Smooth muscle cell (in vitro differentiated cells): ENCODE measurements around the gene BTBD2. TPM values are rescaled to one million over a fixed set of nuclear protein-coding genes. Genes with fewer than 3 reads are reported as not detected.

ENCODE experiments used
- DNase-seq: peaks from one replicate; lab custom pipeline; 2025; ENCODE audit not compliant: unreplicated experiment; lab: John Stamatoyannopoulos, UW
- H2AFZ ChIP-seq: fragments of 200-600 bp; sonication (generic); 2 replicates; pipeline ENCODE4 v1.6.0; 2016; ENCODE audit warnings: antibody characterized with exemption, low read depth, mild to moderate bottlenecking
- H3F3A ChIP-seq: fragments of 200-600 bp; sonication (generic); 2 replicates; pipeline ENCODE4 v1.6.0; 2017; ENCODE audit warnings: antibody characterized with exemption, low read depth
- H3K27ac ChIP-seq: fragments of 200-600 bp; sonication (generic); 2 replicates; pipeline ENCODE4 v1.5.1; 2016; ENCODE audit warnings: low read depth, mild to moderate bottlenecking
- H3K27me3 ChIP-seq: fragments of 200-600 bp; sonication (generic); 2 replicates; pipeline ENCODE4 v1.6.1; 2016; ENCODE audit warnings: low read depth, mild to moderate bottlenecking
- H3K36me3 ChIP-seq: fragments of 200-600 bp; sonication (generic); 2 replicates; pipeline ENCODE4 v1.5.1; 2016; ENCODE audit warnings: low read depth
- H3K4me1 ChIP-seq: fragments of 200-600 bp; sonication (generic); 2 replicates; pipeline ENCODE4 v1.5.1; 2016; ENCODE audit warnings: low read depth
- H3K4me2 ChIP-seq: fragments of 200-600 bp; sonication (generic); 2 replicates; pipeline ENCODE4 v1.6.0; 2016; ENCODE audit warnings: mild to moderate bottlenecking
- H3K4me3 ChIP-seq: fragments of 200-600 bp; sonication (generic); 2 replicates; pipeline ENCODE4 v1.5.1; 2016; ENCODE audit warnings: mild to moderate bottlenecking
- H3K79me2 ChIP-seq: fragments of 200-600 bp; sonication (generic); 2 replicates; pipeline ENCODE4 v1.6.0; 2016; ENCODE audit warnings: low read depth, mild to moderate bottlenecking
- H3K9ac ChIP-seq: fragments of 200-600 bp; sonication (generic); 2 replicates; pipeline ENCODE4 v1.6.0; 2016; ENCODE audit warnings: low read depth
- H3K9me3 ChIP-seq: fragments of 200-600 bp; sonication (generic); replicated peaks from 2 replicates; pipeline ENCODE4 v1.5.1; 2016; ENCODE audit warnings: low read depth
- H4K20me1 ChIP-seq: fragments of 200-600 bp; sonication (generic); 2 replicates; pipeline ENCODE4 v1.6.0; 2016; ENCODE audit warnings: low read depth
- CTCF ChIP-seq: fragments of 200-600 bp; sonication (generic); IDR thresholded peaks from 2 replicates; pipeline ENCODE4 v1.5.1; 2017; ENCODE audit warnings: borderline replicate concordance, mild to moderate bottlenecking, antibody characterized with exemption; ENCODE audit not compliant: insufficient read depth, poor library complexity, severe bottlenecking
- WGBS: methylation state at CpG from one replicate; pipeline ENCODE4 v1.1.7; 2016; ENCODE audit warnings: low lambda C conversion rate; 5-methylcytosine and 5-hydroxymethylcytosine counted together
- polyA plus RNA-seq: library from polyadenylated mRNA; unstranded; fragments of >200 nt; fragmentation: Nextera tagmentation; extraction: Ambion mirVana; gene quantifications from 2 replicates; pipeline ENCODE4 v1.2.1, GENCODE V29; 2016
- total RNA-seq: library from RNA; depleted of rRNA; stranded (reverse); fragments of >200 nt; gene quantifications from 2 replicates; pipeline ENCODE4 v1.2.3, GENCODE V29; 2014

BTBD2 gene
- total and polyA plus RNA-seq, 2 experiments from 2014 or later, result 37.8 to 63.2 TPM

GRCh38 chr19:2026770-2027169 lies 11.3 kb upstream of the BTBD2 start:
- Histone ChIP-seq H3K9ac (no peak overlapping the region), H3K4me2 (no peak overlapping the region), H4K20me1 (no peaks in the 10 kb centered on the region), H3K36me3 (no peaks in the 10 kb centered on the region), H2AFZ (no peak overlapping the region), H3K27ac (no peak overlapping the region), H3K79me2 (no peaks in the 10 kb centered on the region), H3F3A (no peaks in the 10 kb centered on the region), H3K4me3 (no peak overlapping the region), H3K4me1 (no peaks in the 10 kb centered on the region), H3K27me3 (no peaks in the 10 kb centered on the region), H3K9me3 (no peaks in the 10 kb centered on the region)
- no peak for DNase-seq
- no peak for TF ChIP-seq CTCF
- 93% methylated on average over 10 of the region's 10 CpGs for whole genome bisulfite sequencing

GRCh38 chr19:2022289-2022688 lies 6.8 kb upstream of the BTBD2 start:
- 100% methylated on average over 2 of the region's 2 CpGs for WGBS
- H3K4me2 ChIP-seq, result no peak overlapping the region
- no peaks in the 10 kb centered on the region for H3K79me2 ChIP-seq
- H3K9me3 ChIP-seq, result no peaks in the 10 kb centered on the region
- no peak overlapping the region for H2AFZ ChIP-seq
- no peaks in the 10 kb centered on the region for H3K36me3 ChIP-seq
- no peaks in the 10 kb centered on the region for H3F3A ChIP-seq
- H3K27me3 ChIP-seq, result no peaks in the 10 kb centered on the region
- H4K20me1 ChIP-seq, result no peaks in the 10 kb centered on the region
- H3K27ac ChIP-seq, result no peak overlapping the region
- no peaks in the 10 kb centered on the region for H3K4me1 ChIP-seq
- H3K9ac ChIP-seq, result no peak overlapping the region
- no peak for DNase-seq
- H3K4me3 ChIP-seq, result no peak overlapping the region
- TF ChIP-seq CTCF, result no peak

GRCh38 chr19:2021453-2022140 lies 6.1 kb upstream of the BTBD2 start:
- Histone ChIP-seq H4K20me1 (no peaks in the 10 kb centered on the region), H3K27ac (no peak overlapping the region), H3K4me3 (no peak overlapping the region), H3K4me2 (no peak overlapping the region), H3K9ac (no peak overlapping the region), H3F3A (no peaks in the 10 kb centered on the region), H2AFZ (no peak overlapping the region), H3K9me3 (no peaks in the 10 kb centered on the region), H3K36me3 (no peaks in the 10 kb centered on the region), H3K4me1 (no peaks in the 10 kb centered on the region), H3K79me2 (no peaks in the 10 kb centered on the region), H3K27me3 (no peaks in the 10 kb centered on the region)
- no peak for TF ChIP-seq CTCF
- WGBS, result 79% methylated on average over 4 of the region's 4 CpGs
- DNase-seq, result no peak

- WGBS, result 93% methylated on average over 13 of the region's 13 CpGs
- Histone ChIP-seq H3K4me3 (no peak overlapping the region), H2AFZ (no peak overlapping the region), H3K27ac (no peak overlapping the region), H3K79me2 (no peaks in the 10 kb centered on the region), H3K9me3 (no peaks in the 10 kb centered on the region), H3K4me1 (peaks cover 3% of the 10 kb centered on the region), H3K36me3 (no peaks in the 10 kb centered on the region), H3K9ac (no peak overlapping the region), H3K4me2 (no peak overlapping the region), H4K20me1 (no peaks in the 10 kb centered on the region), H3F3A (no peaks in the 10 kb centered on the region), H3K27me3 (no peaks in the 10 kb centered on the region)
- no peak for DNase-seq
- no peak for TF ChIP-seq CTCF
Observed at GRCh38 chr19:2018752-2019151, 3.2 kb upstream of the BTBD2 start.
